Mesenchymal stem cell (in vitro differentiated cells and primary cell): Measurements from ENCODE around the gene MCM6. TPM values are rescaled to one million over a fixed set of nuclear protein-coding genes. Genes with fewer than 3 reads are reported as not detected.

Experiments used
- DNase-seq: peaks from one replicate; pipeline ENCODE4 v3.0.0-alpha.2; 2013
- H2AFZ ChIP-seq: one replicate; pipeline ENCODE4 v1.6.1; 2013; ENCODE audit warnings: low read depth, mild to moderate bottlenecking, control low read depth, inconsistent platforms, low read length, moderate library complexity
- H2AK5ac ChIP-seq: 2 replicates; pipeline ENCODE4 v1.6.1; 2013; ENCODE audit warnings: low read length, moderate library complexity, mild to moderate bottlenecking, inconsistent platforms; ENCODE audit not compliant: severe bottlenecking
- H2BK120ac ChIP-seq: one replicate; pipeline ENCODE4 v1.6.1; 2013; ENCODE audit warnings: low read depth, mild to moderate bottlenecking, inconsistent platforms, low read length, moderate library complexity
- H2BK12ac ChIP-seq, 2 experiments: one replicate each; pipeline ENCODE4 v1.6.1; 2013; ENCODE audit warnings: inconsistent platforms in 2 of 2, low read length in 2 of 2, mild to moderate bottlenecking in 2 of 2, moderate library complexity in 2 of 2, control low read depth in 1 of 2
- H2BK15ac ChIP-seq: one replicate; pipeline ENCODE4 v1.6.1; 2013; ENCODE audit warnings: mild to moderate bottlenecking, low read depth, inconsistent platforms; ENCODE audit not compliant: poor library complexity, severe bottlenecking
- H2BK5ac ChIP-seq: 2 replicates; pipeline ENCODE4 v1.6.1; 2013; ENCODE audit warnings: low read depth, mild to moderate bottlenecking, low read length, control low read depth, inconsistent platforms; ENCODE audit not compliant: poor library complexity, severe bottlenecking
- H3K14ac ChIP-seq, 2 experiments: one replicate each; pipeline ENCODE4 v1.6.1; 2013; ENCODE audit warnings: inconsistent platforms in 2 of 2, low read length in 2 of 2, control low read depth in 1 of 2, mild to moderate bottlenecking in 1 of 2, moderate library complexity in 1 of 2
- H3K18ac ChIP-seq, 2 experiments: one replicate each; pipeline ENCODE4 v1.6.1; 2013; ENCODE audit warnings: inconsistent platforms in 2 of 2, low read length in 2 of 2, control low read depth in 1 of 2, low read depth in 1 of 2, mild to moderate bottlenecking in 1 of 2
- H3K23ac ChIP-seq, 2 experiments: one replicate each; pipeline ENCODE4 v1.6.1; 2013; ENCODE audit warnings: inconsistent platforms in 2 of 2, low read length in 2 of 2, mild to moderate bottlenecking in 2 of 2, moderate library complexity in 2 of 2, control low read depth in 1 of 2
- H3K27ac ChIP-seq: 2 replicates; pipeline ENCODE4 v1.5.1; 2013; ENCODE audit warnings: mild to moderate bottlenecking, moderate library complexity, low read length, control low read depth, inconsistent platforms; ENCODE audit not compliant: poor library complexity, severe bottlenecking
- H3K27me3 ChIP-seq, 2 experiments: 2 replicates each; pipeline versions ENCODE4 v1.6.1 to v1.7.0; 2013; ENCODE audit warnings: low read length in 2 of 2, mild to moderate bottlenecking in 2 of 2, moderate library complexity in 2 of 2, control low read depth in 1 of 2, inconsistent platforms in 1 of 2; ENCODE audit not compliant: control insufficient read depth in 1 of 2, insufficient read depth in 1 of 2
- H3K36me3 ChIP-seq, 2 experiments: 2 replicates each; pipeline versions ENCODE4 v1.6.1 to v1.7.0; 2013; ENCODE audit warnings: low read length in 2 of 2, control low read depth in 1 of 2, inconsistent platforms in 1 of 2, low read depth in 1 of 2, mild to moderate bottlenecking in 1 of 2; ENCODE audit not compliant: insufficient read depth in 2 of 2, control insufficient read depth in 1 of 2
- H3K4ac ChIP-seq, 2 experiments: one replicate each; pipeline ENCODE4 v1.6.1; 2013; ENCODE audit warnings: inconsistent platforms in 2 of 2, low read length in 2 of 2, mild to moderate bottlenecking in 2 of 2, moderate library complexity in 2 of 2, control low read depth in 1 of 2, low read depth in 1 of 2
- H3K4me1 ChIP-seq: 2 replicates; pipeline ENCODE4 v1.6.1; 2013; ENCODE audit warnings: low read depth, low read length, control low read depth; ENCODE audit not compliant: control insufficient read depth, insufficient read depth
- H3K4me2 ChIP-seq: 2 replicates; pipeline ENCODE4 v1.6.1; 2013; ENCODE audit warnings: low read length, mild to moderate bottlenecking, inconsistent platforms; ENCODE audit not compliant: poor library complexity, severe bottlenecking
- H3K4me3 ChIP-seq, 2 experiments: 2 replicates each; pipeline versions ENCODE4 v1.5.1 to v1.7.0; 2013; ENCODE audit warnings: low read length in 2 of 2, mild to moderate bottlenecking in 2 of 2, control low read depth in 1 of 2, low read depth in 1 of 2; ENCODE audit not compliant: insufficient read depth in 1 of 2
- H3K79me1 ChIP-seq: replicated peaks from 2 replicates; pipeline ENCODE4 v1.6.1; 2013; ENCODE audit warnings: mild to moderate bottlenecking, control low read depth, low read length, inconsistent platforms; ENCODE audit not compliant: poor library complexity, severe bottlenecking
- H3K9ac ChIP-seq: 2 replicates; pipeline ENCODE4 v1.7.0; 2013; ENCODE audit warnings: mild to moderate bottlenecking, low read length, moderate library complexity
- H3K9me3 ChIP-seq: 2 replicates; pipeline ENCODE4 v1.7.0; 2013; ENCODE audit warnings: mild to moderate bottlenecking, low read length; ENCODE audit not compliant: control insufficient read depth
- H4K8ac ChIP-seq: one replicate; pipeline ENCODE4 v1.6.1; 2013; ENCODE audit warnings: inconsistent platforms, mild to moderate bottlenecking, low read length, moderate library complexity
- H4K91ac ChIP-seq: one replicate; pipeline ENCODE4 v1.6.1; 2013; ENCODE audit warnings: mild to moderate bottlenecking, low read length, inconsistent platforms
- WGBS: methylation state at CpG from one replicate; pipeline ENCODE4 v1.1.7; 2013; ENCODE audit warnings: mixed read lengths; 5-methylcytosine and 5-hydroxymethylcytosine counted together
- polyA plus RNA-seq, 2 experiments: library from polyadenylated mRNA; stranded (reverse); fragments of 200-250 nt; gene quantifications; one replicate each; pipeline ENCODE4 v1.2.3, GENCODE V29; 2013

Gene MCM6
- polyA plus RNA-seq (2013, experiment 1 of 2), result 9.1 TPM
- polyA plus RNA-seq (2013, experiment 2 of 2), result 9.2 TPM

GRCh38 chr2:135876066-135876711, at the start of gene MCM6:
Gene MCM6 (minus strand): TSS chr2:135876443. CDS start chr2:135876365, 78 bp downstream.
- H2BK120ac ChIP-seq, result no peak within 1 kb of the TSS
- peak within 1 kb of the TSS; percentile 12 for H2BK5ac ChIP-seq
- H3K4me2 ChIP-seq, result peak within 1 kb of the TSS; percentile 73
- H3K79me1 ChIP-seq, result peaks cover 13% of the 10 kb centered on the region
- H4K8ac ChIP-seq, result peak within 1 kb of the TSS; percentile 60
- H2AK5ac ChIP-seq, result no peak within 1 kb of the TSS
- no peaks in the 10 kb centered on the region for H3K9me3 ChIP-seq
- H3K4me3 ChIP-seq, result peak within 1 kb of the TSS; percentile 81 to 92
- H3K36me3 ChIP-seq, result peaks cover 0 to 12% of the 10 kb centered on the region in 2 experiments
- under 1% methylated on average over 71 of the region's 71 CpGs for WGBS
- H4K91ac ChIP-seq, result no peak within 1 kb of the TSS
- H3K27ac ChIP-seq, result no peak within 1 kb of the TSS
- peak within 1 kb of the TSS; percentile 92 for H2AFZ ChIP-seq
- peak within 1 kb of the TSS in 1 of 2 experiments; percentile 37 for H3K4ac ChIP-seq
- H3K9ac ChIP-seq, result peak within 1 kb of the TSS; percentile 92
- H3K23ac ChIP-seq, result no peak within 1 kb of the TSS
- H3K18ac ChIP-seq, result peak within 1 kb of the TSS in 1 of 2 experiments; percentile 72
- DNase-seq, result peak; percentile 99
- H2BK15ac ChIP-seq, result no peak within 1 kb of the TSS
- peaks cover 10% of the 10 kb centered on the region for H3K4me1 ChIP-seq
- H3K14ac ChIP-seq, result no peak within 1 kb of the TSS
- no peaks in the 10 kb centered on the region for H3K27me3 ChIP-seq
- H2BK12ac ChIP-seq, result peak within 1 kb of the TSS in 1 of 2 experiments; percentile 63

GRCh38 chr2:135925571-135925970, 49.3 kb upstream of the MCM6 start:
- no peak overlapping the region for H3K9ac ChIP-seq
- H2AK5ac ChIP-seq, result no peak overlapping the region
- peaks cover 2% of the 10 kb centered on the region for H3K79me1 ChIP-seq
- no peak overlapping the region for H2BK120ac ChIP-seq
- no peak overlapping the region for H2BK12ac ChIP-seq
- WGBS, result 88% methylated on average over 1 of the region's 2 CpGs
- H2BK15ac ChIP-seq, result no peak overlapping the region
- H4K8ac ChIP-seq, result no peak overlapping the region
- H3K18ac ChIP-seq, result no peak overlapping the region
- no peak overlapping the region for H2BK5ac ChIP-seq
- no peak overlapping the region for H3K4me2 ChIP-seq
- H3K23ac ChIP-seq, result no peak overlapping the region
- H3K27me3 ChIP-seq, result no peaks in the 10 kb centered on the region
- no peak overlapping the region for H3K4ac ChIP-seq
- H2AFZ ChIP-seq, result no peak overlapping the region
- peaks cover 5 to 35% of the 10 kb centered on the region in 2 experiments for H3K36me3 ChIP-seq
- no peak overlapping the region for H3K4me3 ChIP-seq
- DNase-seq, result no peak
- no peaks in the 10 kb centered on the region for H3K9me3 ChIP-seq
- H3K14ac ChIP-seq, result no peak overlapping the region
- H4K91ac ChIP-seq, result no peak overlapping the region
- H3K4me1 ChIP-seq, result peaks cover 3% of the 10 kb centered on the region
- no peak overlapping the region for H3K27ac ChIP-seq

DNA sequence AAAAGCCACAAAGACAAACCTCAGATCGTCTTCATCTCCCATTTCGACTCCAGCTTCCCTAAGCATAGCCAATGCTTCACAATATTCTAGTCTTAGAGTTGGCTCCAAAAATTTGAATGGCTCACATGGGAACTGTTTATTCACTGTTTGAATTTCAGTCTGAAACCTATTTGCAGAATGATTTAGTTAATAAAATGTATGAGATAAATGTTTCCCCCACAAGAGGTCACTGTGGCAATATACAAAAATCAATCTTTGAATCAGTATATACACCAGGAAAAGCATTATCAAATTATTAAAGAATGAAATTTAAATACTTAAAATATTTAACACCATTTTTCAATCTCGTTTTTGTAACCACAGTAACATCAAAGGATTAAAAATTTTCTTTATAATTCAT, 40.0 kb upstream of the MCM6 start:
- Histone ChIP-seq H3K14ac (no peak overlapping the region), H3K9me3 (no peaks in the 10 kb centered on the region), H2BK5ac (no peak overlapping the region), H3K23ac (no peak overlapping the region), H3K4me2 (no peak overlapping the region), H3K79me1 (no peaks in the 10 kb centered on the region), H2AK5ac (no peak overlapping the region), H4K8ac (no peak overlapping the region), H3K27me3 (no peaks in the 10 kb centered on the region), H2BK15ac (no peak overlapping the region), H3K18ac (no peak overlapping the region), H4K91ac (no peak overlapping the region), H2BK120ac (no peak overlapping the region), H3K4me1 (no peaks in the 10 kb centered on the region), H3K36me3 (peaks cover 0 to 37% of the 10 kb centered on the region in 2 experiments), H2BK12ac (no peak overlapping the region), H3K9ac (no peak overlapping the region), H3K4me3 (no peak overlapping the region), H3K4ac (no peak overlapping the region), H3K27ac (no peak overlapping the region), H2AFZ (no peak overlapping the region)
- DNase-seq, result peak; percentile 43
- WGBS, result 89% methylated on average over 2 of the region's 3 CpGs

- Histone ChIP-seq H3K18ac (no peak overlapping the region), H3K9me3 (no peaks in the 10 kb centered on the region), H3K23ac (no peak overlapping the region), H3K4me3 (no peak overlapping the region), H2BK12ac (no peak overlapping the region), H4K8ac (no peak overlapping the region), H3K14ac (no peak overlapping the region), H2BK15ac (no peak overlapping the region), H3K4ac (no peak overlapping the region), H3K36me3 (peaks cover 0 to 42% of the 10 kb centered on the region in 2 experiments), H3K4me2 (no peak overlapping the region), H3K27ac (no peak overlapping the region), H3K79me1 (no peaks in the 10 kb centered on the region), H2BK5ac (no peak overlapping the region), H3K9ac (peak overlapping the region; percentile 14), H4K91ac (no peak overlapping the region), H3K4me1 (no peaks in the 10 kb centered on the region), H2BK120ac (no peak overlapping the region), H2AFZ (no peak overlapping the region), H2AK5ac (no peak overlapping the region), H3K27me3 (no peaks in the 10 kb centered on the region)
- DNase-seq, result no peak
- no CpG with 5 or more reads among the region's 3 CpGs for WGBS
These were observed 38.2 kb upstream of the MCM6 start for GRCh38 chr2:135914485-135914884.
